Measurements from ENCODE around the gene KLC1.

DNA sequence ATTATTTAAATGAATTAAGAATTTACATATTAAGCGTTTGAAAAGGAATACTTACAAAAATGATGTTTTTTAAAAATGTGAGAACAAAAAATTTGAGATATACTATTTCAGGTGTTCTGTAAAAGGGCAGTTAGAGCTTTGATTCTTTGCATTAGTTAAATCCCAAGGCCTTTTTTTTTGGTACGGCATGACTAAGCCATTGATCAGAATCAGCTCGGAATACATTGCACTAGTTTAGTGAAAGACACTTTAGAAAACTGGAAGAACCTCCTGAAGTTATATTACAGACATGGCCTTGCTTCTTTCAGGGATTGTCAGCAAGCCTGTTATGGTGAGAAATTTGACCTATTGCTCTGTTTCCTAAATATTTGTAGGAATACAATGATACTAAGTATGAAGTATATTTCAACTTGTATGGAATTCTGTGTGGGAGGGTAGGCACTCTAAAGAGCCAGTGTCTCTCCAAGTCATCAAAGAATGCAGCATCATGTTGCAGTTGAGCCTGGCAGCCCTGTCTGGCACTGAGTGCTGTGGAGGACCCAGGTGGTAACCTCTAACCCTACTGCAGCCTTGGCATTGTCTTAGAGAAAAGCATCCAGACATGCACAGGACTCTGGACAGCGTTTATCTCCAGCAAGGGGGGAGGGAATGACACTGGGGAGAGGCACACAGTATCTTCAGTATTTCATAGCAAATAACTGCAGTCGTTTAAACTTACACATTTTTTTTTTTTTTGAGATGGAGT, 1.5 kb downstream of the KLC1 start:
- TF ChIP-seq EP300 (IDR thresholded peaks at IDR 0.05; ENCODE audit: borderline replicate concordance in 1 of 2, control insufficient read depth in 1 of 2, low read depth in 2 of 2, low read length in 2 of 2) (no peak), MXI1 (IDR thresholded peaks at IDR 0.05; ENCODE audit: low read depth, low read length) (no peak), BACH1 (IDR thresholded peaks at IDR 0.05; ENCODE audit: borderline replicate concordance) (no peak), POLR2A (IDR thresholded peaks at IDR 0.05; ENCODE audit: low read depth, low read length) (no peak), CBFB (IDR thresholded peaks at IDR 0.05; ENCODE audit: low read depth) (no peak)

Data from GM12878 (cell line).